CD4-positive, alpha-beta T cell treated with Interferon alpha-2 for 1 hour (primary cell): ENCODE results near the gene RPS6KA4.
A peak's percentile ranks its signal among the peaks of the same experiment; 100 is the strongest.

Experiments
- DNase-seq, 2 donors: peaks; one replicate each; pipeline ENCODE4 v3.0.0-alpha.2; 2020 to 2022

Gene RPS6KA4

GRCh38 chr11:64369440-64370421 lies 10.8 kb downstream of the RPS6KA4 start:
- no peak for DNase-seq

DNA sequence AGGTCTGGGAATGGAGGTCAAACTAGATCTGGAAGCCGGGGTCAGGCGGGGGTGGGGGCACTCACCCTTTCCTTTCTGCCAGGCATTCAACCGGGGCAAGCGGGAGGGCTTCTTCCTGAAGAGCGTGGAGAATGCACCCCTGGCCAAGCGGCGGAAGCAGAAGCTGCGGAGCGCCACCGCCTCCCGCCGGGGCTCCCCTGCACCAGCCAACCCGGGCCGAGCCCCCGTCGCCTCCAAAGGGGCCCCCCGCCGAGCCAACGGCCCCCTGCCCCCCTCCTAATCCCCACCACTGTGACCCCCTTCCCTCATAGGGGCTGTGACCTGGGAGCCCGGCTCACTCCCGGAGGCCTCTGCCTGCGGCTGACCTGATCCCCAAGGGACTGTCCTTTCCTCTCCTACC lies 12.2 kb downstream of the RPS6KA4 start:
- DNase-seq: no peak

DNA sequence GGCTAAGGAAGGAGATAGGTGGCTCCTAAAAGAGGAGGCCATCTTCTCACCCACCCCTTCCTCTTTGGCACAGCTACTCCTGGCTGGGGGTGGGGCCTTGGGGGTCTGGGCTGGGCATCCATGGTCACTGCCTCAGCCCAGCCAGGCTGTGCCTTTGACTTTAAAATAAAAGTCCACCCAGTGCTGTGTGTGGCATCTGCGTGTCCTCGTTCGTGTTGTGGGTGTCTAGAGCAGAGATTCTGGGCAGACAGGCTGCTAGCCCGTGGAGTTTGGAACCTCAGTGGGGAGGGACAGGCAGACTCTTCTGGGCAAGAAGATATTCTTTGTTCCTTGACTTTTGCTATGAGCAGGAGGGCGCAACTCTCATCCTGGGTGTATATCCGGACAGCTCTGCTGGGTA lies 13.1 kb downstream of the RPS6KA4 start:
- no peak for DNase-seq

DNA sequence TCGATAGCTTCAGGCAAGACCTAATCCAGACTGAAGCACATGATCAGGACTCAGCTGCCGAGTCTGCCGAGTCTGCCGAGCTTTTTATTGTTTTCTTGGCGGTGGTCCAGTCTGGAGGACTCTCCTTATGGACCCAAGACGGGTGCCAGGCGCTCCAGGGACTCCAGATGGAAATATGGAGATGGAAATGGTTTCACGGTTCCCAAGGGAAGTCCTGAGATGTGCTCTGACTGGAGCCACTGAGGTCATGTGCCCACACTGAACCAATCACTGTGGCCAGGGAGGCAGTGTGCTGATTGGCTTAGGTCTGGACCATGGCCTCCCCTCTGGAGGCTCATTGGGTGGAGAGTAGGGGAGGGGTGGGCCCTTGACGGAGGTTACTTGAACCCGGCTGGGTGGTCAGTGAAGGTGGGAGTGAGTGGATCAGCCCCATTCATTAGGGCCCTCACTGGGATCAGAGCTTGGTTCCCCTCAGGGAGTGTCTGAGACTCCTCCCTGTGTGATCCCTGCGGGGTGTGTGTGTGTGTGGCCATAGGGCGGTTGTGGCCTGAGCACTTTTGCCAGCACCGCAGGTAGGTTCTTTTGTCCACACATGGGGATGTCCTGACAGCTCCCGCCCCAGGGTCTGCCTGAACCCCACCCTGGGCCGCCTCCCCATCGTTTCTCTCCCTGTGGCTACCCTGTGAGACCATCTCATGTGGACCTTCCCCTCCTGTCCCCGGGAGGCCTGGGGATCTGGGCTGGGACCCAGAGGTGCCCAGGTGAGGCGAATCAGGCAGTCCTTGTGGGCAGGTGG lies 14.0 kb downstream of the RPS6KA4 start:
- no peak for DNase-seq

GRCh38 chr11:64373598-64373974 lies 14.6 kb downstream of the RPS6KA4 start:
- no peak for DNase-seq

- no peak for DNase-seq
These were observed 17.1 kb downstream of the RPS6KA4 start for GRCh38 chr11:64376071-64376470.

- no peak for DNase-seq
These were observed 19.4 kb downstream of the RPS6KA4 start for GRCh38 chr11:64378335-64378880.

- no peak for DNase-seq
These were observed 20.2 kb downstream of the RPS6KA4 start for GRCh38 chr11:64379160-64379559.

DNA sequence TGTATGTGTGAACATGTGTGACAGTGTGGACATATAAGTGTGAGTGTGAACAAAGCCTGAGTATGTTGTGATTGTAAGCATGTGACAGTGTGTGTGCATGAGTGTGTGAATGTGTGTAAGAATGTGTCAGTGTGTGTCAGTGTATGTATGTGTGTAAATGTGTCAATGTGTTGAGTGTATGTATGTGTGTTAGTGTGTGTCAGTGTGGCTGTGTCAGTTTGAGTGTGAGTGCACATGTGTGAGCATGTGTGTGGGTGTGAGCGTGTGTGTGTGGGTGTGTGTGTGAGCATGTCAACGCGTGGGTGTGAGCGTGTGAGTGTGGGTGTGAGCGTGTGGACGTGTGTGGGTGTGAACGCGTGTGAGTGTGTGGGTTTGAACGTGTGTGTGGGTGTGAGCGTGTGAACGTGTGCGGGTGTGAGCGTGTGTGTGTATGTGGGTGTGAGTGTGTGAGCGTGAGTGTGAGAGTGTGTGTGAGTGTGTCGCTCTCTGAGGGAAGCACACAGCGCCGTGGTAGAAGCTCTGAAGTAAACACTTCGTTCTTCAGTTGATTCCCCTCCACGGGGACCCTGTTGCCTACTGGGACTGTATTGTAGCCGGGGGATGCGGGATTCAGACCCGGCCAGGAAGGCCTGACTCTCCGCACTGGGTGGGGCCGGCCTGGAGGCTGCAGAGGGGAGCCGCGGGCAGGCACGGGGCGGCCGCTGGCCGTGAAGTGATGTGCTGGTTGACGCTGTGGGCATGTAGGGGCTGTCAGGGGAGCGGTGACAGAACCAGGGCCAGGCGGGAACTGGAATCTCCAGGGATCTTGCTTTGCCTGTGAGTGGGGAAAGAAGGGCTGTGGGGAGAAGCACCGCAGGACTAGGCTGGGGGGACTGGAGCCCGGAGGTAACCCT lies 21.1 kb downstream of the RPS6KA4 start:
- no peak for DNase-seq

GRCh38 chr11:64381350-64381749 lies 22.4 kb downstream of the RPS6KA4 start:
- no peak for DNase-seq

DNA sequence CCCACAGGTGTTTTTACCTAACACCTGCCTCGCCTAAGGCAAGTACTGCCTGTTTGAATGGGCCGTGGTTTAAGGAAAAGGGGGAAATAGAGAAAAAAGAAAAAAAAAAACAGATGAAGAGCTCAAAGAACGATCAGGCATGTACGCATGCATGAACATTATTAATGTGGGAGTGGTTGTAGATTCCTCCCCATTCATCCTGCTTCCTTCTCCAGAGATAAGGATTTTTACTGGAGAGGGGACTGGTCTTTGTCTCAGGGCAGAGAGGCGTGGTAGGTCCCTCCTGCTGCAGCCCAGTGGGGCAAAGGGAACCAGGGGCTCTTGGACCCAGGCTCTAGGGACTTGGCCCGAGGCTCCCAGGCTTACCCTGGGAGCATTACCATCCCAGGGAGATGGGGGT lies 23.1 kb downstream of the RPS6KA4 start:
- DNase-seq: no peak

- DNase-seq: no peak
These were observed 23.6 kb downstream of the RPS6KA4 start for GRCh38 chr11:64382586-64382985.

DNA sequence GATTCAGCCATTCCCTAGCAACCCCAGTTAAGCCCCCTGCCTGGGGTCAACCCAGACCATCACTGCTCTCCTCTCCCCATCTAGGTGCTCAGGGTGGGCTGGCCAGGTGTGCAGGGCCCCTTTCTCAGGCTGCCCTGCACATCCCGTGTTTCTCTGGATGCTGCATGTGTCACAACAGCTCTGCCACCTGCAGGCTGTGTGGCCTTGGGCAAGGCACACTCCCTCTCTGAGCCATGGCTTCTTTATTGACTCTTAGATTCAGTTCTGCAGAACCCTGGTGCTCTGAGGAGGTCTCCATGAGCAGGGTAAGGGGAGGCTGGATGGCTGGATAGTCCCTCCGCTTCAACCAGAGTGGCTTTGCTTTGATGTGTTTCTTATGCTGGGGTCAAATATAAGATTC lies 24.6 kb downstream of the RPS6KA4 start:
- no peak for DNase-seq

GRCh38 chr11:64384028-64384737 lies 25.2 kb downstream of the RPS6KA4 start:
- no peak for DNase-seq

GRCh38 chr11:64384981-64385944 lies 26.3 kb downstream of the RPS6KA4 start:
- DNase-seq: peak in 1 of 2 donors; percentile 18

- peak in 1 of 2 donors; percentile 28 for DNase-seq
These were observed 27.2 kb downstream of the RPS6KA4 start for GRCh38 chr11:64385945-64386704.

DNA sequence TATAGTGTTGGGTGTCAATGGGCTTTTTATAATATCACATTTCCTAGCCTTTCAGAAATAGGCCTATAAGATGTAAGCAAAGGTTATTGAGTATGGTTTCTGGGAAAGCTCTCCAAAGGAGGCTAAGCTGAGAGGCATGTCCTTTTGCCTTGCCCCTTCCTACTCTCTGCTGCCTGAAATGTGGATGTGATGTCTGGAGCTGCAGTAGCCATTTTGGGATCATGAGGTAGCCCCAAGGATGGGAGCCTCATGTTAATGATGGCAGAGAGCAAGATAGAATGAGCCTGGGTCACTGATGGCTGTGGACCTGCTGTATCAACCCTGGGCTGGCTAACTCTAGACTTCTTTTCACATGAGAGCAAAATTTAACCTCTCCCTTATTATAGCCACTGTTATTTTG lies 29.0 kb downstream of the RPS6KA4 start:
- DNase-seq: no peak

- DNase-seq: no peak
These were observed 29.9 kb downstream of the RPS6KA4 start for GRCh38 chr11:64388894-64389293.

- no peak for DNase-seq
These were observed 30.9 kb downstream of the RPS6KA4 start for GRCh38 chr11:64389851-64390250.

DNA sequence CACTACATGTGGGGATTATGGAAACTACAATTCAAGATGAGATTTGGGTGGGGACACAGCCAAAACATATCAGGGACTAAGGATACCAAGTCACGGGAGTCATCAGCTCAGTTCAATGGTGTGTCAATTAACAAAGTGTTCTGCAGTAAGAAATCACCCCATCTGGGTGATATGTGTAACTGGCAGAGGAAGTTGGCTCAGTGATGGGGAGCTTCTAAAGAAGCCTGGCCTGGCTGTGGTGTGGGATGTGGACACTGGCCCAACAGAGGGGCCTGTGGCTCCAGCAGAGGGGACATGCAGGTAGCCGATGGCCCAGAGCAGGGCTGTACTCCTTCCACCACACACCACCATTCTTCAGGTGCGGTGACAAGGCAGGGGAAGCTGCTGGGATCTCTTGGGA lies 31.6 kb downstream of the RPS6KA4 start:
- no peak for DNase-seq
